K562 (cell line): ENCODE measurements around the gene SESN2. TPM values are rescaled to one million over a fixed set of nuclear protein-coding genes. Genes with fewer than 3 reads are reported as not detected.
A peak's percentile ranks its signal among the peaks of the same experiment; 100 is the strongest.

Experiments
- CBFA2T3 ChIP-seq: fragments of 450-650 bp; IDR thresholded peaks from 2 replicates; pipeline ENCODE4 v1.6.1; 2017
- ERF ChIP-seq: fragments of 450-650 bp; formaldehyde crosslinking; IDR thresholded peaks from 2 replicates; pipeline ENCODE4 v1.4.0; 2020; ENCODE audit warnings: mild to moderate bottlenecking, mixed read lengths
- GABPA ChIP-seq: fragments of 200-800 bp; sonication (Bioruptor generic); conservative IDR thresholded peaks from 2 replicates; pipeline ENCODE4 v1.6.1; 2016; ENCODE audit warnings: low read depth, missing genetic modification characterization, missing compliant biosample characterization
- HDAC1 ChIP-seq, 2 experiments: fragments of 450-650 bp; IDR thresholded peaks; 2 replicates each; pipeline ENCODE4 v1.6.1; 2016 to 2017; ENCODE audit warnings: inconsistent platforms in 1 of 2, mild to moderate bottlenecking in 1 of 2, moderate library complexity in 1 of 2
- ILF3 ChIP-seq: fragments of 450-650 bp; IDR thresholded peaks from 2 replicates; pipeline ENCODE4 v1.6.1; 2018; ENCODE audit warnings: antibody characterized with exemption, mild to moderate bottlenecking, moderate library complexity, borderline replicate concordance
- PHB ChIP-seq: fragments of 250-450 bp; sonication (Bioruptor Pico); IDR thresholded peaks from 2 replicates; pipeline ENCODE4 v1.5.0; 2021
- POLR2AphosphoS5 ChIP-seq: IDR thresholded peaks from 2 replicates; pipeline ENCODE4 v1.6.1; 2011; ENCODE audit warnings: mild to moderate bottlenecking, low read depth, low read length, moderate library complexity; ENCODE audit not compliant: control insufficient read depth, insufficient read depth
- SP1 ChIP-seq: sonication (generic); formaldehyde crosslinking; IDR thresholded peaks from 2 replicates; pipeline ENCODE4 v1.8.1; 2022; ENCODE audit warnings: mild to moderate bottlenecking, missing genetic modification reagents
- TFAM ChIP-seq: fragments of 250-450 bp; sonication (Bioruptor Pico); conservative IDR thresholded peaks from 2 replicates; pipeline ENCODE4 v1.5.0; 2021; ENCODE audit warnings: mild to moderate bottlenecking, moderate library complexity
- TOE1 ChIP-seq, 2 experiments: fragments of 450-650 bp in 1 of 2; sonication (generic) in 1 of 2; formaldehyde crosslinking in 1 of 2; IDR thresholded peaks; 2 replicates each; pipeline versions ENCODE4 v1.7.1 to v1.8.0; 2016 to 2022; ENCODE audit warnings: borderline replicate concordance in 2 of 2, mild to moderate bottlenecking in 2 of 2, antibody characterized with exemption in 1 of 2, inconsistent platforms in 1 of 2, low read depth in 1 of 2, missing genetic modification reagents in 1 of 2, moderate library complexity in 1 of 2
- polyA plus RNA-seq, 8 experiments: library from polyadenylated mRNA; depleted of rRNA in 4 of 8; stranded (reverse) in 5 of 8; unstranded in 3 of 8; fragments of >200 nt; fragmentation: Nextera tagmentation in 2 of 8; fragmentation: Illumina TruSeq in 1 of 8; extraction: Ambion mirVana in 2 of 8; extraction: Trizol in 1 of 8; gene quantifications; 2 replicates each; pipeline versions ENCODE4 v1.2.1 to v1.2.3, GENCODE V29; 2011 to 2014; ENCODE audit warnings: inconsistent platforms in 1 of 8, missing spikeins in 1 of 8
- total RNA-seq, 7 experiments: library from RNA; depleted of rRNA in 6 of 7; stranded (reverse); fragments of >200 nt in 6 of 7; fragmentation: Illumina TruSeq in 2 of 7; extraction: Trizol in 2 of 7; gene quantifications; 2 replicates each; pipeline versions ENCODE4 v1.2.1 to v1.2.3, GENCODE V29; 2011 to 2021; ENCODE audit warnings: low replicate concordance in 1 of 7
- TF ChIP-seq, protein P1 (sequence below), 3 experiments: fragments of 200-800 bp in 1 of 3; fragments of 250-450 bp in 1 of 3; fragments of 450-650 bp in 1 of 3; sonication (Bioruptor Pico) in 1 of 3; sonication (Bioruptor generic) in 1 of 3; formaldehyde crosslinking in 1 of 3; IDR thresholded peaks; 2 replicates each; pipeline versions ENCODE4 v1.6.1 to v1.8.0; 2016 to 2022; ENCODE audit warnings: mild to moderate bottlenecking in 2 of 3, missing genetic modification characterization in 2 of 3, missing compliant biosample characterization in 1 of 3, moderate library complexity in 1 of 3
- TF ChIP-seq, protein P2 (sequence below): fragments of 450-650 bp; IDR thresholded peaks from 2 replicates; pipeline ENCODE4 v1.6.1; 2016; ENCODE audit warnings: borderline replicate concordance
- TF ChIP-seq, protein P3 (sequence below): sonication (generic); formaldehyde crosslinking; IDR thresholded peaks from 2 replicates; pipeline ENCODE4 v1.8.1; 2023; ENCODE audit warnings: mild to moderate bottlenecking, missing genetic modification reagents
- TF ChIP-seq, protein P4 (sequence below): fragments of 450-650 bp; conservative IDR thresholded peaks from 2 replicates; pipeline ENCODE4 v1.6.1; 2016; ENCODE audit warnings: missing genetic modification characterization, low read depth, mild to moderate bottlenecking, control low read depth, missing compliant biosample characterization
- TF ChIP-seq, protein P5 (sequence below): fragments of 250-450 bp; sonication (Bioruptor Pico); IDR thresholded peaks from 2 replicates; pipeline ENCODE4 v1.5.0; 2021

Gene SESN2
- total and polyA plus RNA-seq, 9 of the 15 experiments (the other 6 are each of a cell fraction or from before 2014, with no cell fraction given): 3.7 to 71.3 (median 16.8) TPM

DNA sequence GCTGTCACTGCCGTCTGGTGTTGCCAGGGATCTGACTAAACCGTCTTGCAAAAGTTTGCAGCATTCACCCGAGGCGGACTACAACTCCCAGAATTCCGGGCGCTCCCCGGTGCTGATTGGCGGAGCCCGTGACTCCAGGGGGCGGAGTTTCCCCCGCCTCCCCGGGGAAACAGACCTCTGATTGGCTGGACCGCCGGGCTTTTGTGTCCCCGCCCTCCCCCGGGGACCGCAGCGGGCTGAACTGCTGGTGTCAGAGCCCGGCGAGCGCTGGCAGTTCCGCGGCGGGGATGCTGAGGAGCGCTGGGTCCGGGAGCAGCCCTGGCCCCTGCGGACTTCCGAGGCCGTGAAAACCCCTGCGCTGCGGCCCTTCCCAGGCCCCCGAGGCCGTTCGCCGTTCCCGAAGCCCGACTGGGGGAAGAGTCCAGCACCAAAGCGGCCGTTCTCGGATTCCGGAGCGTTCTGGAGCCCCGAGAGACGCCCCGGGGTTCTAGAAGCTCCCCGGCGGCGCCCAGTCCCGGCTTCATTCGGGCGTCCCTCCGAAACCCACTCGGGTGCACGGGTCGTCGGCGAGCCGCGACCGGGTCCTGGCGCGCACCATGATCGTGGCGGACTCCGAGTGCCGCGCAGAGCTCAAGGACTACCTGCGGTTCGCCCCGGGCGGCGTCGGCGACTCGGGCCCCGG, at the start of gene SESN2 (continued):
- TF ChIP-seq TFAM (no peak), TOE1 (IDR thresholded peaks at IDR 0.05; ENCODE audit: borderline replicate concordance) (no peak; the same call in 1 of the 2 replicates), TOE1 (CRISPR knock-in tag; IDR thresholded peaks at IDR 0.05; ENCODE audit: borderline replicate concordance, low read depth) (0 out of 2 replicates have a peak, but pooled peaks have one; percentile 56), CBFA2T3 (no peak), GABPA (tag) (0 out of 2 replicates have a peak, but pooled peaks have one; percentile 41), POLR2AphosphoS5 (peak; percentile 96), SP1 (CRISPR knock-in tag) (peak; percentile 89), ERF (CRISPR knock-in tag) (no peak), PHB (CRISPR knock-in tag) (peak; percentile 94), ILF3 (no peak), HDAC1 (IDR thresholded peaks at IDR 0.05) (0 out of 4 replicates have a peak, but pooled peaks of 1 of the 2 experiments have one; percentile 31)
- TF ChIP-seq, protein P1, sequence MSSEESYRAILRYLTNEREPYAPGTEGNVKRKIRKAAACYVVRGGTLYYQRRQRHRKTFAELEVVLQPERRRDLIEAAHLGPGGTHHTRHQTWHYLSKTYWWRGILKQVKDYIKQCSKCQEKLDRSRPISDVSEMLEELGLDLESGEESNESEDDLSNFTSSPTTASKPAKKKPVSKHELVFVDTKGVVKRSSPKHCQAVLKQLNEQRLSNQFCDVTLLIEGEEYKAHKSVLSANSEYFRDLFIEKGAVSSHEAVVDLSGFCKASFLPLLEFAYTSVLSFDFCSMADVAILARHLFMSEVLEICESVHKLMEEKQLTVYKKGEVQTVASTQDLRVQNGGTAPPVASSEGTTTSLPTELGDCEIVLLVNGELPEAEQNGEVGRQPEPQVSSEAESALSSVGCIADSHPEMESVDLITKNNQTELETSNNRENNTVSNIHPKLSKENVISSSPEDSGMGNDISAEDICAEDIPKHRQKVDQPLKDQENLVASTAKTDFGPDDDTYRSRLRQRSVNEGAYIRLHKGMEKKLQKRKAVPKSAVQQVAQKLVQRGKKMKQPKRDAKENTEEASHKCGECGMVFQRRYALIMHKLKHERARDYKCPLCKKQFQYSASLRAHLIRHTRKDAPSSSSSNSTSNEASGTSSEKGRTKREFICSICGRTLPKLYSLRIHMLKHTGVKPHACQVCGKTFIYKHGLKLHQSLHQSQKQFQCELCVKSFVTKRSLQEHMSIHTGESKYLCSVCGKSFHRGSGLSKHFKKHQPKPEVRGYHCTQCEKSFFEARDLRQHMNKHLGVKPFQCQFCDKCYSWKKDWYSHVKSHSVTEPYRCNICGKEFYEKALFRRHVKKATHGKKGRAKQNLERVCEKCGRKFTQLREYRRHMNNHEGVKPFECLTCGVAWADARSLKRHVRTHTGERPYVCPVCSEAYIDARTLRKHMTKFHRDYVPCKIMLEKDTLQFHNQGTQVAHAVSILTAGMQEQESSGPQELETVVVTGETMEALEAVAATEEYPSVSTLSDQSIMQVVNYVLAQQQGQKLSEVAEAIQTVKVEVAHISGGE (CRISPR knock-in tag; IDR thresholded peaks at IDR 0.05): no peak; a peak in 1 of 6 replicates
- TF ChIP-seq, protein P2, sequence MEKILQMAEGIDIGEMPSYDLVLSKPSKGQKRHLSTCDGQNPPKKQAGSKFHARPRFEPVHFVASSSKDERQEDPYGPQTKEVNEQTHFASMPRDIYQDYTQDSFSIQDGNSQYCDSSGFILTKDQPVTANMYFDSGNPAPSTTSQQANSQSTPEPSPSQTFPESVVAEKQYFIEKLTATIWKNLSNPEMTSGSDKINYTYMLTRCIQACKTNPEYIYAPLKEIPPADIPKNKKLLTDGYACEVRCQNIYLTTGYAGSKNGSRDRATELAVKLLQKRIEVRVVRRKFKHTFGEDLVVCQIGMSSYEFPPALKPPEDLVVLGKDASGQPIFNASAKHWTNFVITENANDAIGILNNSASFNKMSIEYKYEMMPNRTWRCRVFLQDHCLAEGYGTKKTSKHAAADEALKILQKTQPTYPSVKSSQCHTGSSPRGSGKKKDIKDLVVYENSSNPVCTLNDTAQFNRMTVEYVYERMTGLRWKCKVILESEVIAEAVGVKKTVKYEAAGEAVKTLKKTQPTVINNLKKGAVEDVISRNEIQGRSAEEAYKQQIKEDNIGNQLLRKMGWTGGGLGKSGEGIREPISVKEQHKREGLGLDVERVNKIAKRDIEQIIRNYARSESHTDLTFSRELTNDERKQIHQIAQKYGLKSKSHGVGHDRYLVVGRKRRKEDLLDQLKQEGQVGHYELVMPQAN: peak; percentile 66; the same call in 1 of the 2 replicates
- TF ChIP-seq, protein P3, sequence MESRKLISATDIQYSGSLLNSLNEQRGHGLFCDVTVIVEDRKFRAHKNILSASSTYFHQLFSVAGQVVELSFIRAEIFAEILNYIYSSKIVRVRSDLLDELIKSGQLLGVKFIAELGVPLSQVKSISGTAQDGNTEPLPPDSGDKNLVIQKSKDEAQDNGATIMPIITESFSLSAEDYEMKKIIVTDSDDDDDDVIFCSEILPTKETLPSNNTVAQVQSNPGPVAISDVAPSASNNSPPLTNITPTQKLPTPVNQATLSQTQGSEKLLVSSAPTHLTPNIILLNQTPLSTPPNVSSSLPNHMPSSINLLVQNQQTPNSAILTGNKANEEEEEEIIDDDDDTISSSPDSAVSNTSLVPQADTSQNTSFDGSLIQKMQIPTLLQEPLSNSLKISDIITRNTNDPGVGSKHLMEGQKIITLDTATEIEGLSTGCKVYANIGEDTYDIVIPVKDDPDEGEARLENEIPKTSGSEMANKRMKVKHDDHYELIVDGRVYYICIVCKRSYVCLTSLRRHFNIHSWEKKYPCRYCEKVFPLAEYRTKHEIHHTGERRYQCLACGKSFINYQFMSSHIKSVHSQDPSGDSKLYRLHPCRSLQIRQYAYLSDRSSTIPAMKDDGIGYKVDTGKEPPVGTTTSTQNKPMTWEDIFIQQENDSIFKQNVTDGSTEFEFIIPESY (CRISPR knock-in tag): peak; percentile 69
- TF ChIP-seq, protein P4, sequence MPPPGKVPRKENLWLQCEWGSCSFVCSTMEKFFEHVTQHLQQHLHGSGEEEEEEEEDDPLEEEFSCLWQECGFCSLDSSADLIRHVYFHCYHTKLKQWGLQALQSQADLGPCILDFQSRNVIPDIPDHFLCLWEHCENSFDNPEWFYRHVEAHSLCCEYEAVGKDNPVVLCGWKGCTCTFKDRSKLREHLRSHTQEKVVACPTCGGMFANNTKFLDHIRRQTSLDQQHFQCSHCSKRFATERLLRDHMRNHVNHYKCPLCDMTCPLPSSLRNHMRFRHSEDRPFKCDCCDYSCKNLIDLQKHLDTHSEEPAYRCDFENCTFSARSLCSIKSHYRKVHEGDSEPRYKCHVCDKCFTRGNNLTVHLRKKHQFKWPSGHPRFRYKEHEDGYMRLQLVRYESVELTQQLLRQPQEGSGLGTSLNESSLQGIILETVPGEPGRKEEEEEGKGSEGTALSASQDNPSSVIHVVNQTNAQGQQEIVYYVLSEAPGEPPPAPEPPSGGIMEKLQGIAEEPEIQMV: no peak
- TF ChIP-seq, protein P5, sequence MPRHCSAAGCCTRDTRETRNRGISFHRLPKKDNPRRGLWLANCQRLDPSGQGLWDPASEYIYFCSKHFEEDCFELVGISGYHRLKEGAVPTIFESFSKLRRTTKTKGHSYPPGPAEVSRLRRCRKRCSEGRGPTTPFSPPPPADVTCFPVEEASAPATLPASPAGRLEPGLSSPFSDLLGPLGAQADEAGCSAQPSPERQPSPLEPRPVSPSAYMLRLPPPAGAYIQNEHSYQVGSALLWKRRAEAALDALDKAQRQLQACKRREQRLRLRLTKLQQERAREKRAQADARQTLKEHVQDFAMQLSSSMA (CRISPR knock-in tag): peak; percentile 70; the same call in 1 of the 2 replicates
